HL-60 (cell line): Measurements from ENCODE around the gene P3H2.

ENCODE experiments used
- DNase-seq, 2 experiments: peaks; one replicate each; pipeline ENCODE4 v3.0.0-alpha.2; 2010 to 2020; ENCODE audit warnings: low read depth in 1 of 2, low spot score in 1 of 2
- H3K27ac ChIP-seq: fragments of 250-450 bp; sonication (Bioruptor Pico); replicated peaks from 2 replicates; pipeline ENCODE4 v1.5.1; 2020; ENCODE audit warnings: mild to moderate bottlenecking, moderate library complexity
- H3K27me3 ChIP-seq: fragments of 250-450 bp; sonication (Bioruptor Pico); 2 replicates; pipeline ENCODE4 v1.5.1; 2021; ENCODE audit warnings: mild to moderate bottlenecking, moderate library complexity; ENCODE audit not compliant: insufficient read depth, poor library complexity, severe bottlenecking
- H3K4me3 ChIP-seq: replicated peaks from 2 replicates; pipeline ENCODE4 v1.5.1; 2011; ENCODE audit warnings: mild to moderate bottlenecking, control low read depth, low read length; ENCODE audit not compliant: insufficient read depth
- GABPA ChIP-seq: IDR thresholded peaks from 2 replicates; pipeline ENCODE4 v1.6.1; 2012; ENCODE audit warnings: low read depth
- POLR2AphosphoS5 ChIP-seq: IDR thresholded peaks from 2 replicates; pipeline ENCODE4 v1.6.1; 2012; ENCODE audit warnings: low read depth
- SPI1 ChIP-seq: IDR thresholded peaks from 2 replicates; pipeline ENCODE4 v1.6.1; 2012; ENCODE audit warnings: low read depth, mild to moderate bottlenecking, borderline replicate concordance
- long read RNA-seq: library from polyadenylated mRNA; unstranded; transcript quantifications from one replicate; pipeline ENCODE4 v2.0.0, GENCODE V29; 2020
- TF ChIP-seq, protein P1 (sequence below): IDR thresholded peaks from one replicate; pipeline ENCODE4 v1.5.1; 2011; ENCODE audit warnings: low read length, control low read depth, inconsistent platforms; ENCODE audit not compliant: insufficient read depth
- TF ChIP-seq, protein P2 (sequence below): IDR thresholded peaks from 2 replicates; pipeline ENCODE4 v1.6.1; 2012; ENCODE audit warnings: low read depth; ENCODE audit not compliant: insufficient replicate concordance

The P3H2 gene, protein sequence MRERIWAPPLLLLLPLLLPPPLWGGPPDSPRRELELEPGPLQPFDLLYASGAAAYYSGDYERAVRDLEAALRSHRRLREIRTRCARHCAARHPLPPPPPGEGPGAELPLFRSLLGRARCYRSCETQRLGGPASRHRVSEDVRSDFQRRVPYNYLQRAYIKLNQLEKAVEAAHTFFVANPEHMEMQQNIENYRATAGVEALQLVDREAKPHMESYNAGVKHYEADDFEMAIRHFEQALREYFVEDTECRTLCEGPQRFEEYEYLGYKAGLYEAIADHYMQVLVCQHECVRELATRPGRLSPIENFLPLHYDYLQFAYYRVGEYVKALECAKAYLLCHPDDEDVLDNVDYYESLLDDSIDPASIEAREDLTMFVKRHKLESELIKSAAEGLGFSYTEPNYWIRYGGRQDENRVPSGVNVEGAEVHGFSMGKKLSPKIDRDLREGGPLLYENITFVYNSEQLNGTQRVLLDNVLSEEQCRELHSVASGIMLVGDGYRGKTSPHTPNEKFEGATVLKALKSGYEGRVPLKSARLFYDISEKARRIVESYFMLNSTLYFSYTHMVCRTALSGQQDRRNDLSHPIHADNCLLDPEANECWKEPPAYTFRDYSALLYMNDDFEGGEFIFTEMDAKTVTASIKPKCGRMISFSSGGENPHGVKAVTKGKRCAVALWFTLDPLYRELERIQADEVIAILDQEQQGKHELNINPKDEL
- long read RNA-seq, result 0 reads

- TF ChIP-seq POLR2AphosphoS5 (no peak), GABPA (no peak)
- TF ChIP-seq, protein P1, sequence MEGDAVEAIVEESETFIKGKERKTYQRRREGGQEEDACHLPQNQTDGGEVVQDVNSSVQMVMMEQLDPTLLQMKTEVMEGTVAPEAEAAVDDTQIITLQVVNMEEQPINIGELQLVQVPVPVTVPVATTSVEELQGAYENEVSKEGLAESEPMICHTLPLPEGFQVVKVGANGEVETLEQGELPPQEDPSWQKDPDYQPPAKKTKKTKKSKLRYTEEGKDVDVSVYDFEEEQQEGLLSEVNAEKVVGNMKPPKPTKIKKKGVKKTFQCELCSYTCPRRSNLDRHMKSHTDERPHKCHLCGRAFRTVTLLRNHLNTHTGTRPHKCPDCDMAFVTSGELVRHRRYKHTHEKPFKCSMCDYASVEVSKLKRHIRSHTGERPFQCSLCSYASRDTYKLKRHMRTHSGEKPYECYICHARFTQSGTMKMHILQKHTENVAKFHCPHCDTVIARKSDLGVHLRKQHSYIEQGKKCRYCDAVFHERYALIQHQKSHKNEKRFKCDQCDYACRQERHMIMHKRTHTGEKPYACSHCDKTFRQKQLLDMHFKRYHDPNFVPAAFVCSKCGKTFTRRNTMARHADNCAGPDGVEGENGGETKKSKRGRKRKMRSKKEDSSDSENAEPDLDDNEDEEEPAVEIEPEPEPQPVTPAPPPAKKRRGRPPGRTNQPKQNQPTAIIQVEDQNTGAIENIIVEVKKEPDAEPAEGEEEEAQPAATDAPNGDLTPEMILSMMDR, result no peak
- TF ChIP-seq, protein P2, sequence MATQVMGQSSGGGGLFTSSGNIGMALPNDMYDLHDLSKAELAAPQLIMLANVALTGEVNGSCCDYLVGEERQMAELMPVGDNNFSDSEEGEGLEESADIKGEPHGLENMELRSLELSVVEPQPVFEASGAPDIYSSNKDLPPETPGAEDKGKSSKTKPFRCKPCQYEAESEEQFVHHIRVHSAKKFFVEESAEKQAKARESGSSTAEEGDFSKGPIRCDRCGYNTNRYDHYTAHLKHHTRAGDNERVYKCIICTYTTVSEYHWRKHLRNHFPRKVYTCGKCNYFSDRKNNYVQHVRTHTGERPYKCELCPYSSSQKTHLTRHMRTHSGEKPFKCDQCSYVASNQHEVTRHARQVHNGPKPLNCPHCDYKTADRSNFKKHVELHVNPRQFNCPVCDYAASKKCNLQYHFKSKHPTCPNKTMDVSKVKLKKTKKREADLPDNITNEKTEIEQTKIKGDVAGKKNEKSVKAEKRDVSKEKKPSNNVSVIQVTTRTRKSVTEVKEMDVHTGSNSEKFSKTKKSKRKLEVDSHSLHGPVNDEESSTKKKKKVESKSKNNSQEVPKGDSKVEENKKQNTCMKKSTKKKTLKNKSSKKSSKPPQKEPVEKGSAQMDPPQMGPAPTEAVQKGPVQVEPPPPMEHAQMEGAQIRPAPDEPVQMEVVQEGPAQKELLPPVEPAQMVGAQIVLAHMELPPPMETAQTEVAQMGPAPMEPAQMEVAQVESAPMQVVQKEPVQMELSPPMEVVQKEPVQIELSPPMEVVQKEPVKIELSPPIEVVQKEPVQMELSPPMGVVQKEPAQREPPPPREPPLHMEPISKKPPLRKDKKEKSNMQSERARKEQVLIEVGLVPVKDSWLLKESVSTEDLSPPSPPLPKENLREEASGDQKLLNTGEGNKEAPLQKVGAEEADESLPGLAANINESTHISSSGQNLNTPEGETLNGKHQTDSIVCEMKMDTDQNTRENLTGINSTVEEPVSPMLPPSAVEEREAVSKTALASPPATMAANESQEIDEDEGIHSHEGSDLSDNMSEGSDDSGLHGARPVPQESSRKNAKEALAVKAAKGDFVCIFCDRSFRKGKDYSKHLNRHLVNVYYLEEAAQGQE, result no peak
- Histone ChIP-seq H3K27ac (no peak within 1 kb of the TSS), H3K4me3 (peak within 1 kb of the TSS; percentile 27), H3K27me3 (peaks cover 21% of the 10 kb centered on the region)
- peak in 1 of 2 experiments; percentile 42 for DNase-seq
Measured at GRCh38 chr3:190120269-190121060, at the start of gene P3H2. Gene P3H2 (minus strand): TSS chr3:190120897. CDS start chr3:190120731, 166 bp downstream.

GRCh38 chr3:190169877-190170276 lies 49.2 kb upstream of the P3H2 start:
- no peak for DNase-seq
- no peak overlapping the region for H3K27ac ChIP-seq
- H3K27me3 ChIP-seq, result no peaks in the 10 kb centered on the region
- no peak overlapping the region for H3K4me3 ChIP-seq
- TF ChIP-seq, protein P1, result no peak
- TF ChIP-seq, protein P2, result no peak
- TF ChIP-seq GABPA (no peak), SPI1 (no peak), POLR2AphosphoS5 (no peak)

DNA sequence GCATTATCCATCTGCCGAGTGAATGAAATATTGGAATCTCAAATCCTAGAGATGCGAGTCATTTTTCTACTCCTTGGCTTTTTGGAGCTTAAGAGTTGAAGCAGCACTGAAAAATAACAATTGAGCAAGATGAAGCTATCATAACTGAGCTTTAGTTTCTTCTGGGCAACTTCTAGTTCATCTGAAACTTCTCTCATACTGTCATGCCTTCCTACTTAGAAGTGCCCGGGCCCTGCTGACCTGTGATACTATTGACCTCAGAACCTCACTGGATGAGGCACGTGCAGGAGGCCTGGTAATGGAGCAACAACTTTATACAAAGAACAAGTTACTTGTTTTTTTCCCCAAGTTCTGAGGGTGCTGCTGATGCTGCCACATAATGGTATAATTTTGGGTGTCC lies 48.5 kb upstream of the P3H2 start:
- H3K27me3 ChIP-seq, result no peaks in the 10 kb centered on the region
- no peak overlapping the region for H3K27ac ChIP-seq
- TF ChIP-seq GABPA (no peak), POLR2AphosphoS5 (no peak), SPI1 (no peak)
- TF ChIP-seq, protein P2, result no peak
- TF ChIP-seq, protein P1, result no peak
- DNase-seq, result no peak
- H3K4me3 ChIP-seq, result no peak overlapping the region
